BJ (cell line): Measurements from ENCODE around the gene KLHL29. TPM values are rescaled to one million over a fixed set of nuclear protein-coding genes. Genes with fewer than 3 reads are reported as not detected.

ENCODE experiments used
- CTCF ChIA-PET: fragments of 350-600 bp; formaldehyde crosslinking; extraction: SDS; loops from one replicate; lab custom pipeline; 2021; ENCODE audit warnings: antibody characterized with exemption, inconsistent platforms; lab: Yijun Ruan, JAX
- POLR2A ChIA-PET: fragments of 300-600 bp; sonication (Branson Sonifier 250); formaldehyde crosslinking; extraction: SDS; loops from one replicate; lab custom pipeline; 2021; ENCODE audit warnings: antibody characterized with exemption; lab: Charles Lee
- DNase-seq: peaks from one replicate; pipeline ENCODE4 v3.0.0-alpha.2; 2011; ENCODE audit warnings: low read depth
- H3K27me3 ChIP-seq: 2 replicates; pipeline ENCODE4 v1.6.0; 2011; ENCODE audit warnings: low read length; ENCODE audit not compliant: control insufficient read depth, insufficient read depth
- H3K36me3 ChIP-seq: 2 replicates; pipeline ENCODE4 v1.5.1; 2011; ENCODE audit warnings: low read length; ENCODE audit not compliant: control insufficient read depth, insufficient read depth
- H3K4me3 ChIP-seq: 2 replicates; pipeline ENCODE4 v1.5.1; 2011; ENCODE audit warnings: low read depth, mild to moderate bottlenecking, control low read depth, low read length
- polyA plus RNA-seq: library from polyadenylated mRNA; depleted of rRNA; stranded (reverse); fragments of >200 nt; gene quantifications from 2 replicates; pipeline ENCODE4 v1.2.3, GENCODE V29; 2011
- TF ChIP-seq, protein P1 (sequence below): IDR thresholded peaks from 2 replicates; pipeline ENCODE4 v1.5.1; 2011; ENCODE audit warnings: low read depth, mild to moderate bottlenecking, control low read depth, inconsistent platforms, low read length, moderate library complexity; ENCODE audit not compliant: insufficient read depth

KLHL29 gene
- polyA plus RNA-seq, 1 experiment = 10.0 TPM

DNA sequence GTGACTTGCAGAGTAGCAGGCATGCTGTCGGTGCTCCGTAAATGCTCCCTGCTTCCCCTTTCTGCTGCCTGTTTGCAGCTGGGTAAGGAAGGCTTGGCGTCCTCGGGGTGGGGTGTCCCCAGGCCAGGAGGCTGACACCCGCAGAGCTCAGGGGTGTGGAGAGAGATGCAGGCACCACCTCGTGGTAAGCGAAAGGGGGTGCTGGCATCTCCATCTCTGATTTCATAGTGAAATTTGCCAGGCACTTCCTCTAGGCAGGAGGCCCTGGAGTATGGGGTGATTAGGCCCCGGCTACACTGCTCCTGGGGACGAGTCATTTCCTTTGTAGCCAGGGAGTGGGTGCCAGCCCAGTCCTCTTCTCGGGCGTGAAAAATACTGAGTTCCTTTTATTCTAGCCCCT is 160.4 kb downstream of the KLHL29 start:
- ChIA-PET POLR2A (no interaction called here), CTCF (no interaction called here)
- DNase-seq = no peak
- TF ChIP-seq, protein P1, sequence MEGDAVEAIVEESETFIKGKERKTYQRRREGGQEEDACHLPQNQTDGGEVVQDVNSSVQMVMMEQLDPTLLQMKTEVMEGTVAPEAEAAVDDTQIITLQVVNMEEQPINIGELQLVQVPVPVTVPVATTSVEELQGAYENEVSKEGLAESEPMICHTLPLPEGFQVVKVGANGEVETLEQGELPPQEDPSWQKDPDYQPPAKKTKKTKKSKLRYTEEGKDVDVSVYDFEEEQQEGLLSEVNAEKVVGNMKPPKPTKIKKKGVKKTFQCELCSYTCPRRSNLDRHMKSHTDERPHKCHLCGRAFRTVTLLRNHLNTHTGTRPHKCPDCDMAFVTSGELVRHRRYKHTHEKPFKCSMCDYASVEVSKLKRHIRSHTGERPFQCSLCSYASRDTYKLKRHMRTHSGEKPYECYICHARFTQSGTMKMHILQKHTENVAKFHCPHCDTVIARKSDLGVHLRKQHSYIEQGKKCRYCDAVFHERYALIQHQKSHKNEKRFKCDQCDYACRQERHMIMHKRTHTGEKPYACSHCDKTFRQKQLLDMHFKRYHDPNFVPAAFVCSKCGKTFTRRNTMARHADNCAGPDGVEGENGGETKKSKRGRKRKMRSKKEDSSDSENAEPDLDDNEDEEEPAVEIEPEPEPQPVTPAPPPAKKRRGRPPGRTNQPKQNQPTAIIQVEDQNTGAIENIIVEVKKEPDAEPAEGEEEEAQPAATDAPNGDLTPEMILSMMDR = no peak
- Histone ChIP-seq H3K4me3 (no peak overlapping the region), H3K27me3 (no peaks in the 10 kb centered on the region), H3K36me3 (no peaks in the 10 kb centered on the region; the same call in 1 of the 2 replicates)

DNA sequence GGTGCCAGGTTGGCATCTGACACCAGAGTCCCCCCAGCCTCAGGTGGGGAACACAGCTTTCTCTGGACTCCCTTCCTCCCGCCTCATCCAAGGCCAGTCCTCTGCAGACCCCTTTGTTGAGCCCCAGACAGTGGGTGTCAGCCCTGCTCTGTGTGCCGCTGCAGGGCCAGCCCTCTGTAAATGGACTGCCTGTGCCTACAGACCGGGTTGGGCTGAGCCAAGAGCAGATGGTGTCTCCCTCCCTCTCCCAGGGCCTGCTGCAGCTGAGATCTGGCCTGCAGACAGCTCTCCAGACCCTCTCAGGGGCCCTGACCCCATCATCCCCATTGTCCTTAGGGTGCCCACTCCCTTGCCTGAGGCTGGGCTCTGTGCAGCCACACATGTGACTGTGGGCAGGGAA is 160.8 kb downstream of the KLHL29 start:
- ChIA-PET POLR2A (no interaction called here), CTCF (interaction anchor here (0.8 kb wide), 1 partner anchor 210 kb away, joined by 3 read pairs; no protein-coding TSS in a partner anchor)
- DNase-seq = no peak
- Histone ChIP-seq H3K27me3 (no peaks in the 10 kb centered on the region), H3K36me3 (no peaks in the 10 kb centered on the region; the same call in 1 of the 2 replicates), H3K4me3 (no peak overlapping the region)
- TF ChIP-seq, protein P1 = no peak

DNA sequence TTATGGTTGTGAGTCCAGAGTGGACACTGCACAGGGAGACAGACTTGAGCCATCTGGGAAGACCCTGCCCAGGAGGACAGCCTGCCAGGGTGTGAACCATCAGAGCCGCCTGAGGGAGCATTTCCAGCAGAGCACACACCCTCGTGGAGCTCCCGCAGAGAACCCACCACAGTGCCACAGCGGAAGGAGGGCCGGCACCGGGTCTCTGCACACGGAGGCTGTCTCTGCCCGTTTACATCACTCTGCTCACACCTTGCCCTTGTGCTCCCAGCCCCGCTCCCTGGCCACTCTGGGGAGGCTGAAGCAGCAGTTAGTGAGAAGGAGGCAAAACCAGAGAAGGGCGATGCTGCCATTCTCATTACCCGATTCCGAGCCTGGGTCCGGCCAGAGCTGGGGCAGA is 161.9 kb downstream of the KLHL29 start:
- Histone ChIP-seq H3K4me3 (no peak overlapping the region), H3K27me3 (no peaks in the 10 kb centered on the region), H3K36me3 (no peaks in the 10 kb centered on the region; the same call in 1 of the 2 replicates)
- TF ChIP-seq, protein P1 = no peak
- no peak for DNase-seq
- POLR2A ChIA-PET = no interaction called here
- CTCF ChIA-PET = no interaction called here

DNA sequence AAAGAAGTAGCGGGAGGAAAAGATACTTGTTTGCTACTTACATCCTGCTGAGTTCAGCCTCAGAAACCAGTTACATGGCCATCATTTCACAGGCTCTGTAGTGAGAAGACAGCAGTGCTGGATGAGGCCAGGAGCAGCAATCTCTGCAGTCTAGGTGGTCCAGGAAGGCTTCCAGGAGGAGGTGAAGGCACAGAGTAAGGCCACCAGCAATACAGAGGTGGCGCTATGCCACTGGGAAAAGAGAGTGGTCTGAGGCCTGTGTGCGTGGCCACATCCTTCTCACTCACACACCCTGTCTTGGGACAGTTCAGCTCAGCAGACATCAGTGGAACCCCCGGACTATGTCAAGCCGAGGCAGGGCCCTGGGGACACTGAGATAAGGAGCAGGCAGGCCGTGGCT is 162.7 kb downstream of the KLHL29 start:
- POLR2A ChIA-PET = no interaction called here
- DNase-seq = no peak
- CTCF ChIA-PET = no interaction called here
- H3K27me3 ChIP-seq = no peaks in the 10 kb centered on the region
- H3K36me3 ChIP-seq = no peaks in the 10 kb centered on the region; the same call in 1 of the 2 replicates
- H3K4me3 ChIP-seq = no peak overlapping the region
- TF ChIP-seq, protein P1 = no peak

DNA sequence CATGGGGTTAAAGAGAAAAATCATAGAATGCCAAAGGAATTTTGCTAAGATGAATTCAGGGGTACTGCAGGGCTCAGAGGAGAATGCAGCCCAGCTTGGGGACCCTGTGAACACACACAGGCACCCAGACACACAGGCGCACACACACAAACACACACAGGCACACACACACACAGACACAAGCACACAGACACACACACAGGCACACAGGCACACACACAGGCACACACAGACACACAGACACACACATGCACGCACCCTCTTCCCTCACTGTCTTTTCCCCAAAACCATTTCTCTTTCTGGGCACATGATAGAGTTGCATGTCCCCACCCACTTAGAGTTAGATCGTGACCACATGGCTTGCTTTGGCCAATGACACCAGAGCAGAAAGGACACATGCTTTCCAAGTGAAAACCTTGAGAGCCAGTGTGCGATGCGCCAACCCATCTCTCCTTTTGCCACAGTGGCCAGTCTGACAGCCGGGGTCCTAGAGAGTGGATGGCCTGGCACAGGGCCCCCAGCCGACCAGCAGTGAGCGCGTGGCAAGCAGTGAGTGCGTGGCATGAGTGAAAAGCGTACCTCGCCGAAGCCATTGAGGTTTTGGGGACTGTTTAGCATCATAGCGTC is 163.3 kb downstream of the KLHL29 start:
- Histone ChIP-seq H3K36me3 (no peaks in the 10 kb centered on the region; the same call in 1 of the 2 replicates), H3K4me3 (no peak overlapping the region), H3K27me3 (no peaks in the 10 kb centered on the region)
- no peak for DNase-seq
- ChIA-PET POLR2A (no interaction called here), CTCF (no interaction called here)
- TF ChIP-seq, protein P1 = no peak
